HEK293 (cell line): Measurements from ENCODE around the gene FAAP100.

Experiments
- EGR2 ChIP-seq: fragments of 450-650 bp; formaldehyde crosslinking; IDR thresholded peaks from 2 replicates; pipeline ENCODE4 v1.5.1; 2016; ENCODE audit warnings: low read depth, missing biosample characterization, missing genetic modification characterization
- GFI1B ChIP-seq: fragments of 450-650 bp; formaldehyde crosslinking; IDR thresholded peaks from 2 replicates; pipeline ENCODE4 v1.5.1; 2016; ENCODE audit warnings: missing biosample characterization, missing genetic modification characterization
- GLI2 ChIP-seq: fragments of 450-650 bp; formaldehyde crosslinking; IDR thresholded peaks from 2 replicates; pipeline ENCODE4; 2017; ENCODE audit warnings: missing biosample characterization, missing genetic modification characterization, low read depth, borderline replicate concordance
- KLF8 ChIP-seq: fragments of 450-650 bp; formaldehyde crosslinking; IDR thresholded peaks from 2 replicates; pipeline ENCODE4 v1.5.1; 2016; ENCODE audit warnings: missing biosample characterization, missing genetic modification characterization
- PBX3 ChIP-seq: sonication (generic); formaldehyde crosslinking; IDR thresholded peaks from 2 replicates; pipeline ENCODE4 v1.8.1; 2022; ENCODE audit warnings: mild to moderate bottlenecking, moderate library complexity, missing genetic modification reagents
- TCF7L2 ChIP-seq: IDR thresholded peaks from 2 replicates; pipeline ENCODE4 v1.6.1; 2011; ENCODE audit warnings: low read depth, mild to moderate bottlenecking, inconsistent platforms, low read length, moderate library complexity, borderline replicate concordance
- TRIM28 ChIP-seq: IDR thresholded peaks from 2 replicates; pipeline ENCODE4 v1.6.1; 2011; ENCODE audit warnings: low read length, control low read depth, borderline replicate concordance
- ZBTB26 ChIP-seq: fragments of 450-650 bp; formaldehyde crosslinking; optimal IDR thresholded peaks from 2 replicates; pipeline ENCODE3; 2016; ENCODE audit warnings: missing biosample characterization, mild to moderate bottlenecking, missing genetic modification characterization
- ZFP3 ChIP-seq: fragments of 450-650 bp; formaldehyde crosslinking; IDR thresholded peaks from 2 replicates; pipeline ENCODE4 v1.5.1; 2016; ENCODE audit warnings: low read depth, missing biosample characterization, missing genetic modification characterization
- ZNF112 ChIP-seq: fragments of 450-650 bp; formaldehyde crosslinking; IDR thresholded peaks from 2 replicates; pipeline ENCODE4 v1.5.0; 2017; ENCODE audit warnings: missing biosample characterization, missing genetic modification characterization
- ZNF16 ChIP-seq: fragments of 450-650 bp; formaldehyde crosslinking; IDR thresholded peaks from 2 replicates; pipeline ENCODE4 v1.5.1; 2016; ENCODE audit warnings: low read depth, missing biosample characterization, missing genetic modification characterization
- ZNF169 ChIP-seq: fragments of 450-650 bp; formaldehyde crosslinking; IDR thresholded peaks from 2 replicates; pipeline ENCODE4 v1.5.1; 2016; ENCODE audit warnings: missing biosample characterization, missing genetic modification characterization
- ZNF221 ChIP-seq: fragments of 450-650 bp; formaldehyde crosslinking; IDR thresholded peaks from 2 replicates; pipeline ENCODE4 v1.5.1; 2017; ENCODE audit warnings: missing biosample characterization, missing genetic modification characterization, borderline replicate concordance
- ZNF248 ChIP-seq: fragments of 450-650 bp; formaldehyde crosslinking; IDR thresholded peaks from 2 replicates; pipeline ENCODE4 v1.5.1; 2017; ENCODE audit warnings: missing biosample characterization, missing genetic modification characterization
- ZNF391 ChIP-seq: fragments of 450-650 bp; formaldehyde crosslinking; IDR thresholded peaks from 2 replicates; pipeline ENCODE4 v1.5.1; 2016; ENCODE audit warnings: low read depth, missing biosample characterization, missing genetic modification characterization, borderline replicate concordance
- ZNF513 ChIP-seq: fragments of 450-650 bp; IDR thresholded peaks from 2 replicates; pipeline ENCODE4 v1.5.1; 2018; ENCODE audit warnings: missing biosample characterization, missing genetic modification characterization
- ZNF555 ChIP-seq: fragments of 450-650 bp; formaldehyde crosslinking; conservative IDR thresholded peaks from 2 replicates; pipeline ENCODE4 v1.5.1; 2017; ENCODE audit warnings: missing biosample characterization, mild to moderate bottlenecking, missing genetic modification characterization, inconsistent platforms
- ZNF558 ChIP-seq: fragments of 450-650 bp; formaldehyde crosslinking; IDR thresholded peaks from 2 replicates; pipeline ENCODE4 v1.5.1; 2016; ENCODE audit warnings: missing biosample characterization, missing genetic modification characterization
- ZNF571 ChIP-seq: fragments of 450-650 bp; formaldehyde crosslinking; IDR thresholded peaks from 2 replicates; pipeline ENCODE4 v1.5.0; 2017; ENCODE audit warnings: missing biosample characterization, missing genetic modification characterization
- ZNF580 ChIP-seq: fragments of 450-650 bp; formaldehyde crosslinking; IDR thresholded peaks from 2 replicates; pipeline ENCODE4 v1.5.1; 2016; ENCODE audit warnings: missing biosample characterization, missing genetic modification characterization
- ZNF596 ChIP-seq: fragments of 450-650 bp; IDR thresholded peaks from 2 replicates; pipeline ENCODE4 v1.5.0; 2018; ENCODE audit warnings: missing biosample characterization, mild to moderate bottlenecking, missing genetic modification characterization, moderate library complexity
- ZNF645 ChIP-seq: fragments of 450-650 bp; formaldehyde crosslinking; IDR thresholded peaks from 2 replicates; pipeline ENCODE4; 2016; ENCODE audit warnings: missing biosample characterization, missing genetic modification characterization
- ZNF664 ChIP-seq: fragments of 450-650 bp; formaldehyde crosslinking; IDR thresholded peaks from 2 replicates; pipeline ENCODE4 v1.5.1; 2016; ENCODE audit warnings: missing biosample characterization, missing genetic modification characterization
- ZNF704 ChIP-seq: fragments of 450-650 bp; formaldehyde crosslinking; IDR thresholded peaks from 2 replicates; pipeline ENCODE4 v1.5.1; 2016; ENCODE audit warnings: missing biosample characterization, missing genetic modification characterization
- ZNF76 ChIP-seq: fragments of 450-650 bp; formaldehyde crosslinking; IDR thresholded peaks from 2 replicates; pipeline ENCODE4; 2016; ENCODE audit warnings: low read depth, missing biosample characterization, missing genetic modification characterization, borderline replicate concordance
- ZNF768 ChIP-seq: fragments of 450-650 bp; formaldehyde crosslinking; IDR thresholded peaks from 2 replicates; pipeline ENCODE4 v1.5.1; 2018; ENCODE audit warnings: missing biosample characterization, mild to moderate bottlenecking, missing genetic modification characterization
- ZNF785 ChIP-seq: fragments of 450-650 bp; formaldehyde crosslinking; IDR thresholded peaks from 2 replicates; pipeline ENCODE4 v1.5.1; 2016; ENCODE audit warnings: missing biosample characterization, missing genetic modification characterization
- ZSCAN23 ChIP-seq: fragments of 450-650 bp; formaldehyde crosslinking; IDR thresholded peaks from 2 replicates; pipeline ENCODE4 v1.5.1; 2016; ENCODE audit warnings: missing biosample characterization, missing genetic modification characterization
- ZSCAN30 ChIP-seq: fragments of 450-650 bp; IDR thresholded peaks from 2 replicates; pipeline ENCODE4 v1.5.1; 2018; ENCODE audit warnings: missing biosample characterization, mild to moderate bottlenecking, missing genetic modification characterization, moderate library complexity

FAAP100 gene

GRCh38 chr17:81553616-81554181, 1.5 kb upstream of the FAAP100 start (continued):
- no peak for TF ChIP-seq ZNF704 (tag by site-specific recombination)
- TF ChIP-seq TCF7L2: no peak
- TF ChIP-seq TRIM28: no peak
- TF ChIP-seq GLI2 (tag by site-specific recombination): no peak
- no peak for TF ChIP-seq ZNF248 (tag by site-specific recombination)
- TF ChIP-seq ZFP3 (tag by site-specific recombination): no peak
- peak; percentile 68; the same call in 1 of the 2 replicates for TF ChIP-seq KLF8 (tag by site-specific recombination)
- TF ChIP-seq PBX3: no peak
- TF ChIP-seq ZNF112 (tag by site-specific recombination): no peak
- TF ChIP-seq ZBTB26 (tag by site-specific recombination): no peak
- TF ChIP-seq ZSCAN23 (tag by site-specific recombination): 0 out of 2 replicates have a peak, but pooled peaks have one; percentile 20
- no peak for TF ChIP-seq ZNF580 (tag by site-specific recombination)
- peak; percentile 93 for TF ChIP-seq EGR2
- no peak for TF ChIP-seq ZNF169 (tag by site-specific recombination)
- no peak for TF ChIP-seq ZNF768 (tag by site-specific recombination)
- 0 out of 2 replicates have a peak, but pooled peaks have one; percentile 25 for TF ChIP-seq ZNF513 (tag by site-specific recombination)
- peak; percentile 66; the same call in 1 of the 2 replicates for TF ChIP-seq ZSCAN30 (tag by site-specific recombination)
- no peak; the same call in 1 of the 2 replicates for TF ChIP-seq ZNF76
- no peak for TF ChIP-seq ZNF645 (tag by site-specific recombination)
- TF ChIP-seq GFI1B: no peak
- no peak for TF ChIP-seq ZNF16
- no peak for TF ChIP-seq ZNF558
- TF ChIP-seq ZNF391 (tag by site-specific recombination): no peak
- 0 out of 2 replicates have a peak, but pooled peaks have one; percentile 7 for TF ChIP-seq ZNF664
- 0 out of 2 replicates have a peak, but pooled peaks have one; percentile 59 for TF ChIP-seq ZNF785 (tag by site-specific recombination)
- no peak for TF ChIP-seq ZNF571 (tag by site-specific recombination)
- no peak for TF ChIP-seq ZNF555 (tag by site-specific recombination)
- TF ChIP-seq ZNF221 (tag by site-specific recombination): no peak
- no peak for TF ChIP-seq ZNF596 (tag by site-specific recombination)
